Uterus (tissue), 4 donors: ENCODE data around the gene DAB2. TPM values are rescaled to one million over a fixed set of nuclear protein-coding genes. Genes with fewer than 3 reads are reported as not detected.

ENCODE experiments used
- DNase-seq, 2 donors: peaks; one replicate each; pipeline ENCODE4 v3.0.0-alpha.2; 2019 to 2020
- H3K27ac ChIP-seq, 2 donors: fragments of 200-600 bp; sonication (generic); 1 replicate in 1 of 2; 2 replicates in 1 of 2; pipeline ENCODE4 v1.5.1; 2016 to 2018
- H3K27me3 ChIP-seq, 2 donors: fragments of 200-600 bp; sonication (generic); one replicate each; pipeline ENCODE4 v1.5.1; 2018 to 2019; ENCODE audit warnings: control low read depth in 1 of 2
- H3K36me3 ChIP-seq, 2 donors: fragments of 200-600 bp; sonication (generic); one replicate each; pipeline ENCODE4 v1.5.1; 2019; ENCODE audit warnings: control low read depth in 1 of 2
- H3K4me1 ChIP-seq, 2 donors: fragments of 200-600 bp; sonication (generic); one replicate each; pipeline ENCODE4 v1.5.1; 2018 to 2019; ENCODE audit warnings: control low read depth in 1 of 2
- H3K4me3 ChIP-seq, 2 donors: fragments of 200-600 bp; sonication (generic); 1 replicate in 1 of 2; 2 replicates in 1 of 2; pipeline ENCODE4 v1.5.1; 2018 to 2019; ENCODE audit warnings: mild to moderate bottlenecking in 1 of 2
- H3K9me3 ChIP-seq, 2 donors: fragments of 200-600 bp; sonication (generic); one replicate each; pipeline ENCODE4 v1.5.1; 2019; ENCODE audit warnings: control low read depth in 1 of 2
- POLR2A ChIP-seq, 2 donors: fragments of 450-650 bp; IDR thresholded peaks; one replicate each; pipeline ENCODE4 v1.6.1; 2016; ENCODE audit warnings: antibody characterized with exemption in 2 of 2, mild to moderate bottlenecking in 1 of 2, moderate library complexity in 1 of 2
- intact Hi-C: fragments of 100-400 bp; cut with DNase I; formaldehyde crosslinking; loops from one replicate; pipeline ENCODE4 v1.15.1; 2023; ENCODE audit warnings: low total_unique reads
- total RNA-seq, 4 donors: library from RNA; depleted of rRNA in 3 of 4; stranded (reverse); fragments of >200 nt in 3 of 4; gene quantifications; one replicate each; pipeline versions ENCODE4 v1.1.0 to v1.2.4, GENCODE V29; 2014 to 2023
- TF ChIP-seq, protein P1 (sequence below), 4 experiments: fragments of 200-600 bp in 2 of 4; fragments of 450-650 bp in 2 of 4; sonication (generic) in 2 of 4; IDR thresholded peaks; one replicate each; pipeline ENCODE4 v1.5.1; 2016 to 2019; ENCODE audit warnings: antibody characterized with exemption in 4 of 4, mild to moderate bottlenecking in 2 of 4, moderate library complexity in 1 of 4
- donor health status: DM: yes; HTN: yes; CAD: no.

The DAB2 gene
- total RNA-seq, 4 donors from 2014 or later, result 23.1 to 80.1 (median 56.7) TPM

- no peak for DNase-seq
- intact Hi-C loops, result no loop called here
- Histone ChIP-seq H3K9me3 (no peaks in the 10 kb centered on the region), H3K27ac (peak overlapping the region; percentile 84 to 95), H3K4me3 (peak overlapping the region; percentile 50 to 80), H3K27me3 (no peaks in the 10 kb centered on the region), H3K36me3 (no peaks in the 10 kb centered on the region), H3K4me1 (no peaks in the 10 kb centered on the region)
- no peak for TF ChIP-seq POLR2A (IDR thresholded peaks at IDR 0.05)
- TF ChIP-seq, protein P1, sequence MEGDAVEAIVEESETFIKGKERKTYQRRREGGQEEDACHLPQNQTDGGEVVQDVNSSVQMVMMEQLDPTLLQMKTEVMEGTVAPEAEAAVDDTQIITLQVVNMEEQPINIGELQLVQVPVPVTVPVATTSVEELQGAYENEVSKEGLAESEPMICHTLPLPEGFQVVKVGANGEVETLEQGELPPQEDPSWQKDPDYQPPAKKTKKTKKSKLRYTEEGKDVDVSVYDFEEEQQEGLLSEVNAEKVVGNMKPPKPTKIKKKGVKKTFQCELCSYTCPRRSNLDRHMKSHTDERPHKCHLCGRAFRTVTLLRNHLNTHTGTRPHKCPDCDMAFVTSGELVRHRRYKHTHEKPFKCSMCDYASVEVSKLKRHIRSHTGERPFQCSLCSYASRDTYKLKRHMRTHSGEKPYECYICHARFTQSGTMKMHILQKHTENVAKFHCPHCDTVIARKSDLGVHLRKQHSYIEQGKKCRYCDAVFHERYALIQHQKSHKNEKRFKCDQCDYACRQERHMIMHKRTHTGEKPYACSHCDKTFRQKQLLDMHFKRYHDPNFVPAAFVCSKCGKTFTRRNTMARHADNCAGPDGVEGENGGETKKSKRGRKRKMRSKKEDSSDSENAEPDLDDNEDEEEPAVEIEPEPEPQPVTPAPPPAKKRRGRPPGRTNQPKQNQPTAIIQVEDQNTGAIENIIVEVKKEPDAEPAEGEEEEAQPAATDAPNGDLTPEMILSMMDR (IDR thresholded peaks at IDR 0.05), result no peak
Observed at GRCh38 chr5:39423331-39423751, 1.4 kb downstream of the DAB2 start.

DNA sequence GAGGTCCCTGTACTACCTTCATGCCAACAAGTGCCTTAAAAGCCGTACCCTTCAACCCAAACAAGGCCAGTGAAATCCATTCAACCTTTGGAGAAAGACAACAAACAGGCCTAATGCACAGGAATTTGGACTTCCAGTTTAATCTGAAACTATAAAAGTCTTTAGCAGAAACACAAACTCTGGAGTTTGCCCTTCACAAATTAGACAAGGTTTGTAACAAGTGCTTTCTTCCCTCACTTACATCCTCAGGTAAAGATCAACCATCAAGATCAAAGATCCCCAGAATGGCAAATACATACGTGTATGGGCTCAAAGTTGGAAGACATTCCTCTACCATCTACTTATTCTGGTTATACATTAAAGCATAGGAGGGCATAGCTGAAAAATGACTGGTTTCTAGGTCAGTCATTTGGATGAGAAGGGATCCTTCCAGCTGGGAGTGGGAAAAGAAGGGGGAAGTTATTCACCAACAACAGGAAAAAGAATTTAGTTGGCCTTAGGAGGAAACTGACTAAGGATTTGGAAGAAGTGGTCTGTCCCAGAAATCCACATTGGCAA is 2.0 kb downstream of the DAB2 start:
- no peaks in the 10 kb centered on the region for H3K36me3 ChIP-seq
- no peaks in the 10 kb centered on the region for H3K4me1 ChIP-seq
- peak overlapping the region; percentile 84 to 95 for H3K27ac ChIP-seq
- H3K9me3 ChIP-seq, result no peaks in the 10 kb centered on the region
- intact Hi-C loops, result no loop called here
- no peak for TF ChIP-seq POLR2A (IDR thresholded peaks at IDR 0.05)
- TF ChIP-seq, protein P1 (IDR thresholded peaks at IDR 0.05), result no peak
- no peak overlapping the region for H3K4me3 ChIP-seq
- no peaks in the 10 kb centered on the region for H3K27me3 ChIP-seq
- DNase-seq, result no peak

- intact Hi-C loops, result no loop called here
- no peak for DNase-seq
Observed at GRCh38 chr5:39422036-39422606, 2.7 kb downstream of the DAB2 start.

DNA sequence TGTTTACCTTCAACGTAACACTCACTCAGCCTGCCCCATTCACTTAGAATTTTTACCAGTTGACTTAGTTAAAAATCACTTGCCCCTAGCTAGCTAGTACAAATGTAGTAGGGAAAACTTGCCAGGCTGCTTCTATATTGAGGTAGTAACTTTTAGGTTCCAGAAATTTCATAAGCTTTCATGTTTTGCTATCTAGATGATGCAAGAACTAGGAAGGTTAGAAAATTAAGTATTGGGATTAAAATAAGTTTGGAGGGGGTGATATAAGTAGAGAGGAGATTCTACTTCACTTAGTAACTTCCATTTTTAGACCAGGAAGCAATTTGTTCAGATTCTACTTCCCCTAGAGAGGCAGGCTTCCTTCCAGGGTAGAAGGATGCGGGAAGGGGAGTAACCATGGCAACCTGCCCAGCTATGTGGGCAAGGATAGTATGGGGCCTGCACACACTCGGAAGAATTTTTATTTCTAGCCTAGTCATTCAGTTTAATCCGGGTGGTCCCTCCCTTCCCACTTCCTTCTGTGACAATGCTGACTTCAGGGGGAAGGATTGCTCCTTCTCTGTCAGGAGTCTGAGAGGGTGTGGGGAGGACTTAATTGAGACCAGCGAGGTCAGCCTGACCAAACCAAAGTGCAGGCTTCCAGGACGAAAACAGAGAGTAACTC is 4.2 kb downstream of the DAB2 start:
- no peak overlapping the region for H3K4me3 ChIP-seq
- DNase-seq, result peak; percentile 74 to 79
- TF ChIP-seq POLR2A (IDR thresholded peaks at IDR 0.05), result peak in 1 of 2 donors; percentile 30
- TF ChIP-seq, protein P1 (IDR thresholded peaks at IDR 0.05), result no peak
- H3K27ac ChIP-seq, result peak overlapping the region; percentile 84 to 95
- no peaks in the 10 kb centered on the region for H3K4me1 ChIP-seq
- intact Hi-C loops, result no loop called here
- no peaks in the 10 kb centered on the region for H3K9me3 ChIP-seq
- no peaks in the 10 kb centered on the region for H3K27me3 ChIP-seq
- H3K36me3 ChIP-seq, result no peaks in the 10 kb centered on the region

More at GRCh38 chr5:39422036-39422606, 2.7 kb downstream of the DAB2 start:
- Histone ChIP-seq H3K27ac (peak overlapping the region; percentile 84 to 95), H3K27me3 (no peaks in the 10 kb centered on the region), H3K36me3 (no peaks in the 10 kb centered on the region), H3K4me3 (no peak overlapping the region), H3K4me1 (no peaks in the 10 kb centered on the region), H3K9me3 (no peaks in the 10 kb centered on the region)
- TF ChIP-seq, protein P1 (IDR thresholded peaks at IDR 0.05), result no peak
- no peak for TF ChIP-seq POLR2A (IDR thresholded peaks at IDR 0.05)

DNA sequence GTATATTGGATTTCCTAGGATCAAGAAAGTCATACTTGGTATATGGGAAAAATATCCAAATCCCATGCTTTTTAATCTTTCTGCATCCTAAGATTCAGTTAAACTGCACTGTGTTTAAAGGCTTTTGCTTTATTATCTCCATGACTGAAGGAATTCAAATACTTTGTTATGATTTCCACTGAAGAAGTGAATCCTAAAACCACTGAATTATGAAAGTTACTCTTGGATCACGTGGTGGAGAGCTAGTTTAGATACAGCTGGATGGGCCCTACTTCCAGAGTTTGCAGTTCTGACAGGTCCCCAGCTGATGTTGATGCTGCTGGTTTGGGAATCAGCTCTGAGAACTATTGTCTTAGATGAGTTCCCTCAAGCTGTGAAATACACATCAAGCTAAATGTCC is 5.0 kb downstream of the DAB2 start:
- no peak for DNase-seq
- Histone ChIP-seq H3K27ac (peak overlapping the region; percentile 84 to 95), H3K9me3 (no peaks in the 10 kb centered on the region), H3K4me3 (no peak overlapping the region), H3K27me3 (no peaks in the 10 kb centered on the region), H3K4me1 (no peaks in the 10 kb centered on the region), H3K36me3 (no peaks in the 10 kb centered on the region)
- TF ChIP-seq, protein P1 (IDR thresholded peaks at IDR 0.05), result no peak
- TF ChIP-seq POLR2A (IDR thresholded peaks at IDR 0.05), result no peak
- intact Hi-C loops, result no loop called here
